HEK293T (cell line): ENCODE data around the gene PTPRG.

Source experiments
- CTCF ChIA-PET: fragments of 350-600 bp; formaldehyde crosslinking; extraction: SDS; loops from one replicate; lab custom pipeline; 2021; ENCODE audit warnings: antibody characterized with exemption, inconsistent platforms; lab: Yijun Ruan, JAX
- POLR2A ChIA-PET: fragments of 350-600 bp; formaldehyde crosslinking; extraction: SDS; loops from one replicate; lab custom pipeline; 2020; ENCODE audit warnings: antibody characterized with exemption, inconsistent platforms; lab: Yijun Ruan, JAX
- DNase-seq: peaks from one replicate; pipeline ENCODE4 v3.0.0; 2012; ENCODE audit warnings: mixed read lengths; ENCODE audit errors: extremely low spot score
- ARNT ChIP-seq: fragments of 450-650 bp; IDR thresholded peaks from 2 replicates; pipeline ENCODE4 v1.6.1; 2017; ENCODE audit warnings: mild to moderate bottlenecking
- BHLHE40 ChIP-seq: fragments of 450-650 bp; IDR thresholded peaks from 2 replicates; pipeline ENCODE4 v1.6.1; 2016; ENCODE audit warnings: mild to moderate bottlenecking, moderate library complexity, borderline replicate concordance
- CTBP1 ChIP-seq: fragments of 450-650 bp; IDR thresholded peaks from 2 replicates; pipeline ENCODE4 v1.6.1; 2016; ENCODE audit warnings: borderline replicate concordance
- ELF4 ChIP-seq: fragments of 450-650 bp; IDR thresholded peaks from 2 replicates; pipeline ENCODE4 v1.6.1; 2017; ENCODE audit warnings: antibody characterized with exemption
- FOXA1 ChIP-seq: fragments of 450-650 bp; IDR thresholded peaks from 2 replicates; pipeline ENCODE4 v1.6.1; 2016; ENCODE audit warnings: mild to moderate bottlenecking
- FOXK2 ChIP-seq: fragments of 450-650 bp; IDR thresholded peaks from 2 replicates; pipeline ENCODE4 v1.6.1; 2016; ENCODE audit warnings: mild to moderate bottlenecking
- FOXM1 ChIP-seq: fragments of 450-650 bp; IDR thresholded peaks from 2 replicates; pipeline ENCODE4 v1.6.1; 2017; ENCODE audit warnings: mild to moderate bottlenecking, borderline replicate concordance
- HDGF ChIP-seq: fragments of 450-650 bp; IDR thresholded peaks from 2 replicates; pipeline ENCODE4 v1.6.1; 2017; ENCODE audit warnings: antibody characterized with exemption, borderline replicate concordance
- L3MBTL2 ChIP-seq: fragments of 450-650 bp; conservative IDR thresholded peaks from 2 replicates; pipeline ENCODE4 v1.6.1; 2016; ENCODE audit warnings: mild to moderate bottlenecking
- LEF1 ChIP-seq: fragments of 450-650 bp; IDR thresholded peaks from 2 replicates; pipeline ENCODE4 v1.6.1; 2017; ENCODE audit warnings: mild to moderate bottlenecking, borderline replicate concordance
- NFRKB ChIP-seq: fragments of 450-650 bp; IDR thresholded peaks from 2 replicates; pipeline ENCODE4 v1.6.1; 2016; ENCODE audit warnings: mild to moderate bottlenecking, moderate library complexity
- SP1 ChIP-seq: fragments of 450-650 bp; IDR thresholded peaks from 2 replicates; pipeline ENCODE4 v1.6.1; 2017
- SUZ12 ChIP-seq: fragments of 450-650 bp; IDR thresholded peaks from 2 replicates; pipeline ENCODE4 v1.6.1; 2016; ENCODE audit warnings: mild to moderate bottlenecking
- TARDBP ChIP-seq: fragments of 450-650 bp; IDR thresholded peaks from 2 replicates; pipeline ENCODE4 v1.6.1; 2016
- ZNF384 ChIP-seq: fragments of 450-650 bp; IDR thresholded peaks from 2 replicates; pipeline ENCODE4 v1.6.1; 2016
- TF ChIP-seq, protein P1 (sequence below): fragments of 450-650 bp; IDR thresholded peaks from 2 replicates; pipeline ENCODE4 v1.6.1; 2016

Gene PTPRG

GRCh38 chr3:61989681-61990080, 428.3 kb downstream of the PTPRG start:
- ChIA-PET CTCF (no interaction called here), POLR2A (no interaction called here)
- TF ChIP-seq NFRKB (no peak), SP1 (no peak), HDGF (no peak), FOXM1 (no peak), SUZ12 (no peak), ZNF384 (no peak), ELF4 (no peak), FOXA1 (no peak), ARNT (no peak), LEF1 (no peak), TARDBP (no peak), CTBP1 (no peak), L3MBTL2 (no peak), BHLHE40 (no peak), FOXK2 (no peak)
- TF ChIP-seq, protein P1, sequence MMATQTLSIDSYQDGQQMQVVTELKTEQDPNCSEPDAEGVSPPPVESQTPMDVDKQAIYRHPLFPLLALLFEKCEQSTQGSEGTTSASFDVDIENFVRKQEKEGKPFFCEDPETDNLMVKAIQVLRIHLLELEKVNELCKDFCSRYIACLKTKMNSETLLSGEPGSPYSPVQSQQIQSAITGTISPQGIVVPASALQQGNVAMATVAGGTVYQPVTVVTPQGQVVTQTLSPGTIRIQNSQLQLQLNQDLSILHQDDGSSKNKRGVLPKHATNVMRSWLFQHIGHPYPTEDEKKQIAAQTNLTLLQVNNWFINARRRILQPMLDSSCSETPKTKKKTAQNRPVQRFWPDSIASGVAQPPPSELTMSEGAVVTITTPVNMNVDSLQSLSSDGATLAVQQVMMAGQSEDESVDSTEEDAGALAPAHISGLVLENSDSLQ = no peak
- no peak for DNase-seq

DNA sequence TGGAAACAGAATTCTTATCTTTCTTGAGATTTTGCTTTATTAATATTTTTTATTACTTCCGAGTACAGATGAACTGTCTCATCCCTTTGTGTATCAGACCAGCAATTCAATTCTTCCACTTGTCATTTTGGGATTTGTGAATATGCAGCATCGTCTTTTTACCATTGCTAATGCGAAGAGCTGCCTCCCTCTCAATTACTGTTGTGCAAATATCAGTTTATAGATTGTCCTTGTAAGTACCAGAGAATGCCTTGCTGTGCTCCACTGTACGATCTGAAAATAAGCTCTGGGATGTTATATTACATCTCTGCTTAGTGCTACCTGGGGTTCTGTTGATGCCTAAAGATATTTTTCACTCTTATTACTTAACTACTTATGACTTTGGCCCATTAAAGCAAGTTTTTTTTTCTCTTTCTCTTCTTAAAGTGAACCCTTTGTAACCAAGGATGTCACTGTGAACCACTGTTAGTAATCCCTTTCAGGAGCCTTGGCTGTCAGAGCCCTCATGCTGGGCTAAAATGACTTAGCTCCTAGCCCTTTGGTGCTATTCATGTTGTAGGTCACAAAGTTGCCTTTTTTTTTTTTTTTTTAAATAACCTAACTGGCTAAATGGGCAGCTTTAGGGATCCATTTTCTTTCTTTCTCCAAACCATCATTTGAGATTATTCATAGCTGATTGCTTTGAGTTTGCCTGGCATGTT, 429.1 kb downstream of the PTPRG start:
- ChIA-PET POLR2A (no interaction called here), CTCF (no interaction called here)
- no peak for DNase-seq
- TF ChIP-seq NFRKB (no peak), FOXK2 (no peak), ARNT (no peak), LEF1 (no peak), FOXM1 (no peak), L3MBTL2 (no peak), HDGF (no peak), SP1 (no peak), BHLHE40 (no peak), ZNF384 (no peak), FOXA1 (no peak), ELF4 (no peak), SUZ12 (no peak), CTBP1 (no peak)
- TF ChIP-seq, protein P1 = no peak

DNA sequence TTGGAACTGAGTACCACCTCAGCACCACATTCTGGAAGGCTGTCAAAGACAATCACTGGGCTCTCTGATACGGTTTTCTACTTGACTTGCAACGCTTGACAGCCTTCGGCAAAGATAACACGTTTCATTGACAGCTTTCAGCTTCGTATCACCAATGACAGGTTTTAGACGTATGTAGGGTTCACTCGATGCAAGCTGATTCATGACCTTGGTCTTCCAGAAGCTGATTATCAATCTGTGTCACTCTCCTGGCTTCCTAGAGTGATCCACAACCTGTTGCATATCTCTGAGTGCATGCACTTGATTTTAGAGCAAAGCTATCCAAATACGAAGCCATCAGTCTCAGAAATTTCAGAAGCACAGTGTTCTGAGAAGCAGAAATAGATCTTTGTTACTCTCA, 430.3 kb downstream of the PTPRG start:
- ChIA-PET CTCF (interaction anchor here (0.7 kb wide), 1 partner anchor 308 kb away, joined by 5 read pairs; no protein-coding TSS in a partner anchor), POLR2A (no interaction called here)
- TF ChIP-seq LEF1 = no peak
- TF ChIP-seq SUZ12 = no peak
- TF ChIP-seq ZNF384 = no peak
- TF ChIP-seq CTBP1 = no peak
- no peak for TF ChIP-seq HDGF
- no peak for TF ChIP-seq SP1
- TF ChIP-seq L3MBTL2 = no peak
- no peak for TF ChIP-seq ELF4
- no peak for TF ChIP-seq NFRKB
- no peak for TF ChIP-seq FOXM1
- no peak for TF ChIP-seq FOXK2
- TF ChIP-seq FOXA1 = no peak
- TF ChIP-seq BHLHE40 = no peak
- TF ChIP-seq, protein P1 = no peak
- no peak for TF ChIP-seq ARNT
- no peak for TF ChIP-seq TARDBP
- DNase-seq = no peak

DNA sequence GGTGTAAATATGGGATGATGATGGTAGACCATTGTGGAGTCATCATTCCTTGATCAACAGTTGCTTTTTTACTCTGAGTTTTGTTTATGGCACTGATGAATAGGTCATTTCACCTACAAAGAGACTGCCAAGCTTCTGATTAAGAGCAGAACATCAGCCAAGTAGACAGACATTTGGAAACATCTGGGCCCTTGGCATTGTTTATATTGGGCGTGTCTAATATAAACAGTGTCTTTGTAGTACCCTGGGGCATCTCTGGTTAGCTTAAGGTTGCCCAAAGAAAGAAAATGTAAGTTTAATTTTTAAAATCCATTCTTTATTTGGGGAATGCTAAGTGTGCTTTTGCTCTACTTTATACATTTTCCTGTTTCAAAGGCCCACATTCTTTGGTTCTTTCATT, 435.0 kb downstream of the PTPRG start:
- ChIA-PET POLR2A (no interaction called here), CTCF (no interaction called here)
- TF ChIP-seq ELF4 (no peak), SP1 (no peak), ARNT (no peak), CTBP1 (no peak), NFRKB (no peak), FOXK2 (no peak), L3MBTL2 (no peak), TARDBP (no peak), BHLHE40 (no peak), LEF1 (no peak), FOXM1 (no peak), HDGF (no peak), FOXA1 (no peak), ZNF384 (no peak), SUZ12 (no peak)
- TF ChIP-seq, protein P1 = no peak
- DNase-seq = no peak

DNA sequence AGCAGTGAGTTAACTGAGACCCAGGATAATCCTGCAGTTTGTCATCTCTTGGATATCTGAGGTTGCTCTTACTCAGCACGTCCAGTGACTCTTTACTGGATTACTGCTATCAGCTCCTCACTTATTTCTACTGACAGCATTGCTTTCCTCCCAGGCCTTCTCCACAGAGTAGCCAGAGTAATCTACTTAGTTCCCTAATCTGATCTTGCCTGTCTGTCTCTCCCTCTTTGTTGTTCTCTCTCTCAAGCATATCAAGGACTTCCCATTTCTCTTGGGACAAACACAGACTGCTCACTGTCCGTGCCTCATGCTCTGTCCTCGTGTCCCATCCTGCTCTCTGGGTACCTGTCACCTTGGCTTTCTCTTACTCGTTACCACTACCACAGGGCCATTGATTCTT, 435.7 kb downstream of the PTPRG start:
- POLR2A ChIA-PET = no interaction called here
- CTCF ChIA-PET = no interaction called here
- DNase-seq = no peak
- no peak for TF ChIP-seq L3MBTL2
- TF ChIP-seq SP1 = no peak
- no peak for TF ChIP-seq NFRKB
- TF ChIP-seq, protein P1 = no peak
- TF ChIP-seq BHLHE40 = no peak
- no peak for TF ChIP-seq FOXM1
- no peak for TF ChIP-seq FOXA1
- TF ChIP-seq HDGF = no peak
- no peak for TF ChIP-seq ARNT
- TF ChIP-seq FOXK2 = no peak
- TF ChIP-seq ELF4 = no peak
